Mucosa of descending colon (tissue), 3 donors: ENCODE data around the gene DDX19B. TPM values are rescaled to one million over a fixed set of nuclear protein-coding genes. Genes with fewer than 3 reads are reported as not detected.
A peak's percentile ranks its signal among the peaks of the same experiment; 100 is the strongest.
"Not testable (repeated sequence)": the region's sequence is repeated elsewhere in the genome, so short reads cannot be mapped to it uniquely, and the experiment has no call there.

Source experiments
- ATAC-seq: fragments of 200-7000 bp; cut with Tn5 transposase; one replicate; pipeline ENCODE4 v1.9.1; 2020; ENCODE audit warnings: mild to moderate bottlenecking, moderate library complexity
- DNase-seq, 3 donors: peaks; one replicate each; pipeline ENCODE4 v3.0.0-alpha.2; 2020
- H3K36me3 ChIP-seq: fragments of 200-600 bp; one replicate; pipeline ENCODE4 v1.8.0; 2021; ENCODE audit warnings: low read depth, mild to moderate bottlenecking
- H3K4me1 ChIP-seq: fragments of 200-600 bp; one replicate; pipeline ENCODE4 v1.8.0; 2021; ENCODE audit warnings: low read depth, mild to moderate bottlenecking
- H3K4me3 ChIP-seq: fragments of 200-600 bp; one replicate; pipeline ENCODE4 v1.8.0; 2021; ENCODE audit warnings: mild to moderate bottlenecking
- H3K9me3 ChIP-seq: fragments of 200-600 bp; one replicate; pipeline ENCODE4 v1.8.0; 2021; ENCODE audit warnings: mild to moderate bottlenecking
- intact Hi-C, 2 donors: fragments of 100-400 bp; cut with DNase I in 1 of 2; cut with micrococcal nuclease in 1 of 2; formaldehyde crosslinking; loops; one replicate each; pipeline versions ENCODE4 v1.11.0 to v1.11.1; 2022; cut with DNase I, micrococcal nuclease
- total RNA-seq, 3 donors: library from RNA; stranded (reverse); fragmentation: NEBNext Ultra II Directional in 2 of 3; extraction: Animal tissue kit (Norgen Biotek cat#: 25700) in 2 of 3; gene quantifications; one replicate each; pipeline versions ENCODE4 v1.2.1 to v1.2.4, GENCODE V29; 2021 to 2023
- TF ChIP-seq, protein P1 (sequence below): fragments of 200-600 bp; IDR thresholded peaks from one replicate; pipeline ENCODE4 v1.8.0; 2022; ENCODE audit warnings: antibody characterized with exemption, mild to moderate bottlenecking
- donor health status: DM: no; HTN: no; CAD: no; lungs with moderate emphysema.
- donor health status: DM: no; HTN: no; CAD: no.
- donor health status: DM: no; HTN: yes; CAD: no.

DDX19B gene
- total RNA-seq, 3 donors from 2014 or later: 22.5 to 34.7 (median 28.7) TPM

DNA sequence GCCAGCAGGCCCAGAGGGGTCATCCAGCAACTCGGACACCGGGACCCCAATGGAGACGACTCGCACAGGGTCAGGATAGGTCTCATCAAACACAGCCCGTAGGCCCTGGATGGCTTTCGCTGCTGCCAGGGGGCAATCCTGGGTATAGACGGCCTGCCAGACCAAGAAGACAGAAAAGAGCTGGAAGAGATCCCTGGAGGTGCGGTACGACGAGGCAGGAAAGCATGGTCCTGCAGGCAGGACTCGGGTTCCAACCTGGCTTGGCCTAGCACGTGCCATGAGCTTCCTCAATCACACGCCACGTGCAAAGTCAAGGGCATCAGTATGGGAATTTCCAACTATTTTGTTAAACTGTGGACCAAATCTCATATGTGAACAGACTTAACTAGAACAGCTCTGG is 40.9 kb upstream of the DDX19B start:
- no peak for ATAC-seq
- intact Hi-C loops: no loop called here
- TF ChIP-seq, protein P1, sequence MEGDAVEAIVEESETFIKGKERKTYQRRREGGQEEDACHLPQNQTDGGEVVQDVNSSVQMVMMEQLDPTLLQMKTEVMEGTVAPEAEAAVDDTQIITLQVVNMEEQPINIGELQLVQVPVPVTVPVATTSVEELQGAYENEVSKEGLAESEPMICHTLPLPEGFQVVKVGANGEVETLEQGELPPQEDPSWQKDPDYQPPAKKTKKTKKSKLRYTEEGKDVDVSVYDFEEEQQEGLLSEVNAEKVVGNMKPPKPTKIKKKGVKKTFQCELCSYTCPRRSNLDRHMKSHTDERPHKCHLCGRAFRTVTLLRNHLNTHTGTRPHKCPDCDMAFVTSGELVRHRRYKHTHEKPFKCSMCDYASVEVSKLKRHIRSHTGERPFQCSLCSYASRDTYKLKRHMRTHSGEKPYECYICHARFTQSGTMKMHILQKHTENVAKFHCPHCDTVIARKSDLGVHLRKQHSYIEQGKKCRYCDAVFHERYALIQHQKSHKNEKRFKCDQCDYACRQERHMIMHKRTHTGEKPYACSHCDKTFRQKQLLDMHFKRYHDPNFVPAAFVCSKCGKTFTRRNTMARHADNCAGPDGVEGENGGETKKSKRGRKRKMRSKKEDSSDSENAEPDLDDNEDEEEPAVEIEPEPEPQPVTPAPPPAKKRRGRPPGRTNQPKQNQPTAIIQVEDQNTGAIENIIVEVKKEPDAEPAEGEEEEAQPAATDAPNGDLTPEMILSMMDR: no peak
- H3K9me3 ChIP-seq: no peaks in the 10 kb centered on the region
- no peak overlapping the region for H3K4me3 ChIP-seq
- no peak for DNase-seq
- H3K4me1 ChIP-seq: no peaks in the 10 kb centered on the region
- H3K36me3 ChIP-seq: peaks cover 5% of the 10 kb centered on the region

DNA sequence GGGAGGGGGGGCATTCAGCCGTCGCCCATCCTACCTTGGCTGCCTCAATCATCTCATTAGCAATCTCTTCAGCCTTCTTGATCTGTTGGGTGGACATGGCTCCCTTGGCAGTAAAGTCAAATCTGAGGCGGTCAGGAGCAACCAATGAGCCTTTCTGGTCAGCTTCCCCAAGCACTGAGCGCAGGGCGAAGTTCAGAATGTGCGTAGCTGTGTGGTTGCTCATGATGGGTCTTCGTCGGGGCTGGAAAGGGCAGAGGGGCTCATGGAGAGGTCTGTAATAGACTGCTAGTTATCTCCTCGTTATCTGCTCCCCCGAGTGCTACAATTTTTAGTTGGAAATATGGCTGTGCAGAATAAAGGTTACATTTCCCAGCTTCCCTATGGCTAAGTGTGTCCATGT is 40.0 kb upstream of the DDX19B start:
- Histone ChIP-seq H3K36me3 (peaks cover 5% of the 10 kb centered on the region), H3K4me3 (no peak overlapping the region), H3K4me1 (no peaks in the 10 kb centered on the region), H3K9me3 (no peaks in the 10 kb centered on the region)
- DNase-seq (no peak), ATAC-seq (no peak)
- intact Hi-C loops: no loop called here
- TF ChIP-seq, protein P1: no peak

DNA sequence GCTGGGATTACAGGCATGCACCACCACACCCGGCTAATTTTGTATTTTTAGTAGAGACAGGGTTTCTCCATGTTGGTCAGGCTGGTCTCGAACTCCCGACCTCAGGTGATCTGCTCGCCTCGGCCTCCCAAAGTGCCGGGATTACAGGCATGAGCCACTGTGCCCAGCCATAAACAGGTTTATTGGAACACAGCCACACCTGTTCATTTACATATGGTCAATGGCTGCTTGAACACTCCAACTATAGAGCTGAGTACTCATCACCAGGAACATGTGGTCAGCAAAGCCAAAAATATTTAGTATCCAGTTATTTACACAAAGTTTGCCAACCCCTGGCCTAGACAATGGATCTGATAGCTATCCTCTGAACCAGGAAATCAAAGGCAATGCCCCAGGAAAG is 39.1 kb upstream of the DDX19B start:
- DNase-seq, H3K9me3 ChIP-seq, H3K4me3 ChIP-seq, H3K4me1 ChIP-seq, intact Hi-C loops: not testable (repeated sequence)
- peaks cover 11% of the 10 kb centered on the region for H3K36me3 ChIP-seq
- peak; percentile 64 for ATAC-seq

DNA sequence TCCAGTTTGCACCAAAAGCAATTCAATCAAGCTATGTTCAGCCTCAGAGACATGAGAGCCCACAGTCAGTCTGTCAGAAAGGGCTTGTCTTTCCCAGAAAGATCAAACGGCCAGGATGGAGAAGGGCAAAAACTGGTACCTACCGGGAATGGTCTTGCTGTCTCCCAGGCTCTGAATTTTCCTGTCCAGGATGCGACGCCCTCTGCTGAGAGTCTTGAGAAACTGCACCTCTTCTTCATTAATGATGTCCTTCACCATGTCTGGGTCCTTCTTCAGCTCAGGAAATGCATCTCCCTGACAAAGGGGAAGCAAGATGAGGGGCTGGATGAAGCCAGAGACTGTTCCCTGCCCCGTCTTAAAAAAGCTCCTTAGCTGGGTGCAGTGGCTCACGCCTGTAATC is 31.5 kb upstream of the DDX19B start:
- H3K9me3 ChIP-seq: no peaks in the 10 kb centered on the region
- DNase-seq (peak; percentile 25 to 45 (median 32)), ATAC-seq (peak; percentile 84)
- TF ChIP-seq, protein P1: no peak
- H3K36me3 ChIP-seq: peaks cover 9% of the 10 kb centered on the region
- no peaks in the 10 kb centered on the region for H3K4me1 ChIP-seq
- H3K4me3 ChIP-seq: no peak overlapping the region
- intact Hi-C loops: no loop called here

DNA sequence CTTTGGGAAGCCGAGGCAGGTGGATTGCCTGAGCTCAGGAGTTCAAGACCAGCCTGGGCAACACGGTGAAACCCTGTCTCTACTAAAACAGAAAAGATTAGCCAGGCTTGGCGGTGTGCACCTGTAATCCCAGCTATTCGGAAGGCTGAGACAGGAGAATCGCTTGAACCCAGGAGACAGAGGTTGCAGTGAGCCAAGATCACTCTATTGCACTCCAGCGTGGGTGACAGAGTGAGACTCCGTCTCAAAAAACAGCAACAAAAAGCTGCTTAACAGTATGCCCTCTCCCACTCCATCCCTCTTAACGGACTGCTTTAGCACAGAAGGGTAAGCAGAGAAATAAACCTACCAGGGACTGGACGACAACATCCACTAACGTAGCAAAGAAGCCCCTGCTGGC is 31.1 kb upstream of the DDX19B start:
- DNase-seq, ATAC-seq, intact Hi-C loops, H3K9me3 ChIP-seq, H3K36me3 ChIP-seq, H3K4me1 ChIP-seq, H3K4me3 ChIP-seq: not testable (repeated sequence)

DNA sequence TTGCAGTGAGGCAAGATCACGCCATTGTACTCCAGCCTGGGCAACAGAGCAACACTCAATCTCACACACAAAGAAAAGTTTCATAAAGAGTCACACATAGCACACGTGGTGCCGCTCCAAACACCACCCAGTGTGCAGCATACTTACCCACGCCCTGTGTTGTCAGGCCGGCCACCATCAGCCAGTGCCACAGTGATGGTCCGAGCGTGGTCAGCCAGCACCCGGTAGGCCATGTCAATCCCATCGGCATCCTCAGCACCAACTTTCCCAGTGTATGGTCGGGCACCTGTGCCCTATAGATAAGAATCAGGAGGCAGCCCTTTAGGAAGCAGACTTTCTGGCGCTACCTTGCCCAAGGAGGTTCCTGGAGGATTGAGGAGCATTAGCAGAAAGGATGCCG is 29.5 kb upstream of the DDX19B start:
- Histone ChIP-seq H3K4me3 (no peak overlapping the region), H3K9me3 (no peaks in the 10 kb centered on the region), H3K36me3 (peaks cover 8% of the 10 kb centered on the region), H3K4me1 (no peaks in the 10 kb centered on the region)
- intact Hi-C loops: no loop called here
- peak in 1 of 3 donors; percentile 22 for DNase-seq
- TF ChIP-seq, protein P1: no peak
- ATAC-seq: no peak

DNA sequence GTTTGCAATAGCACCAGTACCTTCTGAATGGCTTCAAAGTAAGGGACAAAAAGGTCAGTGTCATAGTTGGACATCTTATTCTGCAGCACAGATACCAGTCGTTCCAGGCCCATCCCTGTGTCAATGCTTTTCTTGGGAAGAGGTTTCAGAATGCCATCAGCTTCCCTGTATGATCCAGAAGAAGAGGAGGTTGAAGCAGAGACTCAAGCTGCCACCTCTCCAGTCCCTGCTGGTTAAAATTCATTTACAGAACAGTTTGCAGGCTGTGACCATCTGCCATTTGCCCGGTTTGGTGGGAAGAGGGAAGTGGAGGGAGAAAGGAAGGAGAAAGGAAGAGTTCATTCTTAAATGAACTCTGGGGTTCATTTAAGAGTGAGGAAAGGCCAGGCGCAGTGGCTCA is 28.8 kb upstream of the DDX19B start:
- peaks cover under 1% of the 10 kb centered on the region for H3K36me3 ChIP-seq

More for the DNA sequence above, 28.8 kb upstream of the DDX19B start:
- no peak for DNase-seq
- no peak for ATAC-seq
- no peak overlapping the region for H3K4me3 ChIP-seq
- intact Hi-C loops: no loop called here
- TF ChIP-seq, protein P1: no peak
- no peaks in the 10 kb centered on the region for H3K9me3 ChIP-seq
- no peaks in the 10 kb centered on the region for H3K4me1 ChIP-seq
